ENCODE measurements around the gene MID1. TPM values are rescaled to one million over a fixed set of nuclear protein-coding genes. Genes with fewer than 3 reads are reported as not detected.

Gene MID1
- total RNA-seq, 1 experiment from 2014 or later, result 79.5 TPM

- no TSS peak for BruUV-seq (replicated peaks)
- Histone ChIP-seq H3K36me3 (ENCODE audit: low read depth) (no peaks in the 10 kb centered on the region), H3K4me1 (replicated peaks; ENCODE audit: insufficient read depth) (no peaks in the 10 kb centered on the region), H3K4me2 (no peak overlapping the region), H3K79me2 (ENCODE audit: low read depth) (no peaks in the 10 kb centered on the region), H4K20me1 (ENCODE audit: insufficient read depth) (no peaks in the 10 kb centered on the region), H3K4me3 (no peak overlapping the region), H3K27ac (no peak overlapping the region), H3K9me3 (ENCODE audit: insufficient read depth, low read depth) (no peaks in the 10 kb centered on the region), H2AFZ (no peak overlapping the region), H3F3A (ENCODE audit: insufficient read depth, low read depth) (no peaks in the 10 kb centered on the region), H3K27me3 (ENCODE audit: insufficient read depth, low read depth) (no peaks in the 10 kb centered on the region), H3K9me2 (ENCODE audit: insufficient read depth) (no peaks in the 10 kb centered on the region)
- CTCF ChIA-PET, result no interaction called here
- intact Hi-C loops (cut with micrococcal nuclease; ENCODE audit: unreplicated experiment), result no loop called here
- TF ChIP-seq CTCF (conservative IDR thresholded peaks at IDR 0.05) (no peak), EZH2 (IDR thresholded peaks at IDR 0.05; ENCODE audit: low read depth) (no peak)
- no peak for DNase-seq
- POLR2A ChIA-PET (ENCODE audit: unreplicated experiment), result no interaction called here
Measured at GRCh38 chrX:10505726-10506125, 114.7 kb downstream of the MID1 start.

GRCh38 chrX:10502961-10503360 is 117.4 kb downstream of the MID1 start:
- POLR2A ChIA-PET (ENCODE audit: unreplicated experiment), result no interaction called here

GRCh38 chrX:10501611-10502010 is 118.8 kb downstream of the MID1 start:
- H3K4me1 ChIP-seq (replicated peaks; ENCODE audit: insufficient read depth), result no peaks in the 10 kb centered on the region
- no peaks in the 10 kb centered on the region for H3K79me2 ChIP-seq (ENCODE audit: low read depth)
- no TSS peak for BruUV-seq (replicated peaks)
- ChIA-PET CTCF (no interaction called here), POLR2A (ENCODE audit: unreplicated experiment) (no interaction called here)
- no peaks in the 10 kb centered on the region for H3K27me3 ChIP-seq (ENCODE audit: insufficient read depth, low read depth)
- no peak overlapping the region for H3K27ac ChIP-seq
- no peak overlapping the region for H3K4me2 ChIP-seq
- H4K20me1 ChIP-seq (ENCODE audit: insufficient read depth), result no peaks in the 10 kb centered on the region
- TF ChIP-seq EZH2 (IDR thresholded peaks at IDR 0.05; ENCODE audit: low read depth) (no peak), CTCF (conservative IDR thresholded peaks at IDR 0.05) (no peak)
- no peak for DNase-seq
- no peak overlapping the region for H2AFZ ChIP-seq
- intact Hi-C loops (cut with micrococcal nuclease; ENCODE audit: unreplicated experiment), result no loop called here
- no peaks in the 10 kb centered on the region for H3K9me3 ChIP-seq (ENCODE audit: insufficient read depth, low read depth)
- H3K4me3 ChIP-seq, result no peak overlapping the region
- no peaks in the 10 kb centered on the region for H3F3A ChIP-seq (ENCODE audit: insufficient read depth, low read depth)
- H3K36me3 ChIP-seq (ENCODE audit: low read depth), result no peaks in the 10 kb centered on the region
- H3K9me2 ChIP-seq (ENCODE audit: insufficient read depth), result no peaks in the 10 kb centered on the region

More at GRCh38 chrX:10502961-10503360, 117.4 kb downstream of the MID1 start:
- Histone ChIP-seq H3K4me2 (no peak overlapping the region), H3K79me2 (ENCODE audit: low read depth) (no peaks in the 10 kb centered on the region), H3K9me2 (ENCODE audit: insufficient read depth) (no peaks in the 10 kb centered on the region), H3K27ac (no peak overlapping the region), H3K9me3 (ENCODE audit: insufficient read depth, low read depth) (no peaks in the 10 kb centered on the region), H2AFZ (no peak overlapping the region), H3K36me3 (ENCODE audit: low read depth) (no peaks in the 10 kb centered on the region), H3K4me1 (replicated peaks; ENCODE audit: insufficient read depth) (no peaks in the 10 kb centered on the region), H3F3A (ENCODE audit: insufficient read depth, low read depth) (no peaks in the 10 kb centered on the region), H3K4me3 (no peak overlapping the region), H4K20me1 (ENCODE audit: insufficient read depth) (no peaks in the 10 kb centered on the region), H3K27me3 (ENCODE audit: insufficient read depth, low read depth) (no peaks in the 10 kb centered on the region)
- no peak for DNase-seq
- TF ChIP-seq EZH2 (IDR thresholded peaks at IDR 0.05; ENCODE audit: low read depth) (no peak), CTCF (conservative IDR thresholded peaks at IDR 0.05) (no peak)
- intact Hi-C loops (cut with micrococcal nuclease; ENCODE audit: unreplicated experiment), result no loop called here
- CTCF ChIA-PET, result interaction anchor here (0.6 kb wide), 2 partner anchors 592 to 673 kb away, joined by 3 to 4 read pairs; no protein-coding TSS in a partner anchor
- BruUV-seq (replicated peaks), result no TSS peak

All from PC-9 (cell line).